ENCODE results near the gene MCM9. TPM values are rescaled to one million over a fixed set of nuclear protein-coding genes. Genes with fewer than 3 reads are reported as not detected.

Gene MCM9
- total RNA-seq, 4 donors from 2014 or later = 3.5 to 6.9 (median 5.0) TPM

- ATAC-seq = no peak
- Histone ChIP-seq H3K4me1 (peaks cover 8 to 17% of the 10 kb centered on the region in 2 donors), H3K27ac (no peak overlapping the region), H3K36me3 (no peaks in the 10 kb centered on the region), H3K27me3 (no peaks in the 10 kb centered on the region), H3K9me3 (no peaks in the 10 kb centered on the region), H3K4me3 (no peak overlapping the region)
- TF ChIP-seq, protein P1, sequence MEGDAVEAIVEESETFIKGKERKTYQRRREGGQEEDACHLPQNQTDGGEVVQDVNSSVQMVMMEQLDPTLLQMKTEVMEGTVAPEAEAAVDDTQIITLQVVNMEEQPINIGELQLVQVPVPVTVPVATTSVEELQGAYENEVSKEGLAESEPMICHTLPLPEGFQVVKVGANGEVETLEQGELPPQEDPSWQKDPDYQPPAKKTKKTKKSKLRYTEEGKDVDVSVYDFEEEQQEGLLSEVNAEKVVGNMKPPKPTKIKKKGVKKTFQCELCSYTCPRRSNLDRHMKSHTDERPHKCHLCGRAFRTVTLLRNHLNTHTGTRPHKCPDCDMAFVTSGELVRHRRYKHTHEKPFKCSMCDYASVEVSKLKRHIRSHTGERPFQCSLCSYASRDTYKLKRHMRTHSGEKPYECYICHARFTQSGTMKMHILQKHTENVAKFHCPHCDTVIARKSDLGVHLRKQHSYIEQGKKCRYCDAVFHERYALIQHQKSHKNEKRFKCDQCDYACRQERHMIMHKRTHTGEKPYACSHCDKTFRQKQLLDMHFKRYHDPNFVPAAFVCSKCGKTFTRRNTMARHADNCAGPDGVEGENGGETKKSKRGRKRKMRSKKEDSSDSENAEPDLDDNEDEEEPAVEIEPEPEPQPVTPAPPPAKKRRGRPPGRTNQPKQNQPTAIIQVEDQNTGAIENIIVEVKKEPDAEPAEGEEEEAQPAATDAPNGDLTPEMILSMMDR (IDR thresholded peaks at IDR 0.05 in 4 of 5, conservative IDR thresholded peaks at IDR 0.05 in 1 of 5) = no peak
- TF ChIP-seq POLR2A (IDR thresholded peaks at IDR 0.05) = no peak
- in situ Hi-C loops (cut with MboI; ENCODE audit: low sequenced_read_pairs in 4 of 4) = loop anchor here in 2 of 4 donors (10.0 kb wide), 1 partner anchor 488 kb away; no protein-coding TSS in a partner anchor
- intact Hi-C loops (cut with DNase I; ENCODE audit: low total_unique reads) = loop anchor here (10.0 kb wide), 1 partner anchor 208 kb away; no protein-coding TSS in a partner anchor
- no peak for DNase-seq
These were observed 162.1 kb downstream of the MCM9 start for GRCh38 chr6:118772886-118773285.

DNA sequence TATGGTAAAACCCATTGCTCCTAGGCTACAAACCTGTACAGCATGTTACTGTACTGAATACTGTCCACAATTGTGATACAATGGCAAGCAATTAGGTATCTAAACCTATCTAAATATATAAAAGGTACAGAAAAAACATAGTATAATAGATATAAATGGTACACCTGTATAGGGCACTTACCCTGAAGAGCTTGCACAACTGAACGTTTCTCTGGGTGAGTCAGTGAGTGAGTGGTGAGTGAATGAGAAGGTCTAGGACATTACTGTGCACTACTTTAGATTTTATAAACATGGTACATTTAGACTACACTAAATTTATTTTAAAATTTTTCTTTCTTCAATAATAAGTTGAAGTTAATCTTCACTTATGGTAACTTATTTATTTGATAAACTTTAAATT, 163.7 kb downstream of the MCM9 start:
- Histone ChIP-seq H3K27me3 (no peaks in the 10 kb centered on the region), H3K4me3 (no peak overlapping the region), H3K4me1 (peaks cover 3 to 12% of the 10 kb centered on the region in 2 donors), H3K9me3 (no peaks in the 10 kb centered on the region), H3K36me3 (no peaks in the 10 kb centered on the region), H3K27ac (no peak overlapping the region)
- DNase-seq = no peak
- TF ChIP-seq POLR2A (IDR thresholded peaks at IDR 0.05) = no peak
- TF ChIP-seq, protein P1 (IDR thresholded peaks at IDR 0.05 in 4 of 5, conservative IDR thresholded peaks at IDR 0.05 in 1 of 5) = no peak
- in situ Hi-C loops (cut with MboI; ENCODE audit: low sequenced_read_pairs in 4 of 4) (loop anchor here in 2 of 4 donors (10.0 kb wide), 1 partner anchor 486 kb away; no protein-coding TSS in a partner anchor), intact Hi-C loops (cut with DNase I; ENCODE audit: low total_unique reads) (loop anchor here (10.0 kb wide), 1 partner anchor 206 kb away; no protein-coding TSS in a partner anchor)
- ATAC-seq = no peak

DNA sequence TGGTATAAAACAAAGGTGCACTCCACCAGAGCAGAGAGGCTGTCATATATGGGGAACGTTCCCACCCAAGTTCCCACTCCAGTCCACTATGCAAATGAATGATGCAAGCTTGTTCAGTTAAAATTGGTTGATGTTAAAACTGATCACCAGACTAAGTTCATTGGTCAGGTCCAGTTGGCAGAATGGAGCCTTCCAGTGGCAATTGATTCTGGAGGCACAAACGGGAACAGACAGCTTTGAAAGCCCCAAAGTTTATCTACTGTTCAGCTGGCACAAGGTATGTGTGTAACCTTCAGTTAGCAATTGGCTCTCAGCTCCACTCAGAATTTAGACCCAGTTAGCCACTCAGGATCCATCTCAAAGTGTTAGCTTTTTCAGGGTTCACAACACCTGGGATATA, 164.1 kb downstream of the MCM9 start:
- Histone ChIP-seq H3K9me3 (no peaks in the 10 kb centered on the region), H3K4me3 (no peak overlapping the region), H3K27me3 (no peaks in the 10 kb centered on the region), H3K36me3 (no peaks in the 10 kb centered on the region), H3K27ac (no peak overlapping the region), H3K4me1 (peaks cover 3 to 10% of the 10 kb centered on the region in 2 donors)
- in situ Hi-C loops (cut with MboI; ENCODE audit: low sequenced_read_pairs in 4 of 4) = loop anchor here in 2 of 4 donors (10.0 kb wide), 1 partner anchor 486 kb away; no protein-coding TSS in a partner anchor
- TF ChIP-seq, protein P1 (IDR thresholded peaks at IDR 0.05 in 4 of 5, conservative IDR thresholded peaks at IDR 0.05 in 1 of 5) = no peak
- TF ChIP-seq POLR2A (IDR thresholded peaks at IDR 0.05) = no peak
- intact Hi-C loops (cut with DNase I; ENCODE audit: low total_unique reads) = loop anchor here (10.0 kb wide), 1 partner anchor 206 kb away; no protein-coding TSS in a partner anchor
- no peak for DNase-seq
- ATAC-seq = no peak

DNA sequence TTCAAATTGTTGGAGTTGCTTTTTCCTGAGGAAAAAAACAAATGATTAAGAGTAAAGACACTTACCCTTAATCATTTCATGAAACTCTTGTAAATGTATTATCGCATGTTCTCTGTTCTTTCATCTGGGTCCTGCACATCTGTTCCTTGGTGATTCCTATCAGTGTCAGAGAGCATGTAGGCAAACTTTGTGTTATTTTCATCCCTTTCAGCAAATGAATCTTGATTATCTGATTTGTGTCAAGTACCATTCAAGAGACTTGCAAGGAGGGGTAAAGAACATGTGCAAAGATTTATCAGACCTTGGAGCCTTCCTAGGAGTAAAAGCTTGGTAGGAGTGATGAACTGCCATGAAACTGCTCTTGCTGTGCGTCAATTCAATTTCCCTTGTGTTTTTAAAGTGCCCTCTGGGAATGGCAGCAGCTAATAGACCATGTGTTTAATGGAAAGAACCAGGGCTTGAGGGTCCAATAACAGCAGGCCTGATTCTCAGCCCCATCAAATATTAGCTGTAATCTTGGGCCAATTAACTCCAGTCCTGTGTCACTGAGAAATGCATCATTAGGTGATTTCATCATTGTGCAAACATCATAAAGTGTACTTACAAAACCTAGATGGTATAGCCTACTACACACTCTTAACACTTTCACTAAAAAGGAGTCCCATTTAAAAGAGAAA, 164.7 kb downstream of the MCM9 start:
- ATAC-seq = no peak
- in situ Hi-C loops (cut with MboI; ENCODE audit: low sequenced_read_pairs in 4 of 4) = loop anchor here in 2 of 4 donors (10.0 kb wide), 1 partner anchor 485 kb away; no protein-coding TSS in a partner anchor

More for the DNA sequence above, 164.7 kb downstream of the MCM9 start:
- H3K27me3 ChIP-seq = no peaks in the 10 kb centered on the region
- no peak overlapping the region for H3K27ac ChIP-seq
- peaks cover 0 to 10% of the 10 kb centered on the region in 2 donors for H3K4me1 ChIP-seq
- DNase-seq = no peak
- TF ChIP-seq, protein P1 (IDR thresholded peaks at IDR 0.05 in 4 of 5, conservative IDR thresholded peaks at IDR 0.05 in 1 of 5) = no peak
- no peak for TF ChIP-seq POLR2A (IDR thresholded peaks at IDR 0.05)
- no peaks in the 10 kb centered on the region for H3K36me3 ChIP-seq
- no peak overlapping the region for H3K4me3 ChIP-seq
- no peaks in the 10 kb centered on the region for H3K9me3 ChIP-seq
- intact Hi-C loops (cut with DNase I; ENCODE audit: low total_unique reads) = loop anchor here (10.0 kb wide), 1 partner anchor 205 kb away; no protein-coding TSS in a partner anchor
